Upper lobe of left lung (tissue), 6 donors: ENCODE measurements around the gene GPR12. TPM values are rescaled to one million over a fixed set of nuclear protein-coding genes. Genes with fewer than 3 reads are reported as not detected.

Experiments
- ATAC-seq, 2 donors: fragments of 200-7000 bp; cut with Tn5 transposase; one replicate each; pipeline ENCODE4 v1.9.1; 2022; ENCODE audit warnings: mild to moderate bottlenecking in 2 of 2, moderate library complexity in 2 of 2; ENCODE audit not compliant: low FRiP score in 2 of 2
- DNase-seq, 2 donors: peaks; one replicate each; pipeline ENCODE4 v3.0.0-alpha.2; 2019 to 2020
- H3K27ac ChIP-seq, 4 donors: fragments of 200-600 bp; sonication (generic); one replicate each; pipeline ENCODE4 v1.5.1; 2016 to 2019
- H3K27me3 ChIP-seq, 4 donors: fragments of 200-600 bp; sonication (generic); one replicate each; pipeline ENCODE4 v1.5.1; 2017 to 2019
- H3K36me3 ChIP-seq, 4 donors: fragments of 200-600 bp; sonication (generic); one replicate each; pipeline ENCODE4 v1.5.1; 2016 to 2019
- H3K4me1 ChIP-seq, 4 donors: fragments of 200-600 bp; sonication (generic); one replicate each; pipeline ENCODE4 v1.5.1; 2018 to 2019
- H3K4me3 ChIP-seq, 4 donors: fragments of 200-600 bp; sonication (generic); one replicate each; pipeline ENCODE4 v1.5.1; 2017 to 2019; ENCODE audit warnings: mild to moderate bottlenecking in 2 of 4, moderate library complexity in 1 of 4
- H3K9me3 ChIP-seq, 4 donors: fragments of 200-600 bp; sonication (generic); one replicate each; pipeline ENCODE4 v1.5.1; 2018 to 2019
- CTCF ChIP-seq, 6 experiments: fragments of 450-650 bp in 4 of 6; fragments of 200-600 bp in 2 of 6; sonication (generic) in 2 of 6; IDR thresholded peaks; one replicate each; pipeline ENCODE4 v1.5.1; 2016 to 2019; ENCODE audit warnings: antibody characterized with exemption in 6 of 6
- EP300 ChIP-seq, 4 donors: sonication (generic); formaldehyde crosslinking; IDR thresholded peaks; one replicate each; pipeline ENCODE4 v1.5.1; 2017; ENCODE audit warnings: antibody characterized with exemption in 4 of 4, control low read depth in 2 of 4
- POLR2A ChIP-seq, 4 donors: fragments of 450-650 bp; IDR thresholded peaks; one replicate each; pipeline ENCODE4 v1.5.1; 2016 to 2017; ENCODE audit warnings: antibody characterized with exemption in 4 of 4, mild to moderate bottlenecking in 2 of 4
- POLR2AphosphoS5 ChIP-seq, 2 donors: sonication (generic); formaldehyde crosslinking; IDR thresholded peaks; one replicate each; pipeline ENCODE4 v1.5.1; 2017; ENCODE audit warnings: antibody characterized with exemption in 2 of 2
- WGBS, 2 donors: methylation state at CpG; one replicate each; pipeline ENCODE4 v1.1.5; 2017 to 2018; 5-methylcytosine and 5-hydroxymethylcytosine counted together
- total RNA-seq, 6 donors: library from RNA; depleted of rRNA in 4 of 6; stranded (reverse); fragments of >200 nt in 4 of 6; gene quantifications; one replicate each; pipeline versions ENCODE4 v1.1.0 to v1.2.1, GENCODE V29; 2016 to 2021
- donor health status: DM: no; HTN: no; CAD: no; lungs with moderate emphysema.
- donor health status: DM: no; HTN: yes; CAD: no; lungs with severe emphysema.

Gene GPR12
- total RNA-seq, 6 donors from 2014 or later, result not detected

GRCh38 chr13:26752671-26753070 lies 7.9 kb downstream of the GPR12 start:
- no peak for ATAC-seq
- no peaks in the 10 kb centered on the region for H3K9me3 ChIP-seq
- no peaks in the 10 kb centered on the region for H3K27me3 ChIP-seq
- WGBS, 2 donors, result 69 to 72% methylated on average over 2 of the region's 2 CpGs
- no peak for DNase-seq
- no peak overlapping the region for H3K4me3 ChIP-seq
- no peak overlapping the region for H3K27ac ChIP-seq
- TF ChIP-seq CTCF (IDR thresholded peaks at IDR 0.05) (no peak), EP300 (IDR thresholded peaks at IDR 0.05) (no peak), POLR2AphosphoS5 (IDR thresholded peaks at IDR 0.05) (no peak), POLR2A (IDR thresholded peaks at IDR 0.05) (no peak)
- H3K36me3 ChIP-seq, result no peaks in the 10 kb centered on the region
- H3K4me1 ChIP-seq, result no peaks in the 10 kb centered on the region

GRCh38 chr13:26749905-26750304 lies 10.7 kb downstream of the GPR12 start:
- WGBS, 2 donors, result 91 to 92% methylated on average over 3 of the region's 3 CpGs
- no peak overlapping the region for H3K4me3 ChIP-seq
- ATAC-seq (no peak), DNase-seq (no peak)
- TF ChIP-seq POLR2A (IDR thresholded peaks at IDR 0.05) (no peak), EP300 (IDR thresholded peaks at IDR 0.05) (no peak), POLR2AphosphoS5 (IDR thresholded peaks at IDR 0.05) (no peak), CTCF (IDR thresholded peaks at IDR 0.05) (no peak)
- H3K9me3 ChIP-seq, result no peaks in the 10 kb centered on the region
- H3K27ac ChIP-seq, result no peak overlapping the region
- no peaks in the 10 kb centered on the region for H3K27me3 ChIP-seq
- no peaks in the 10 kb centered on the region for H3K4me1 ChIP-seq
- no peaks in the 10 kb centered on the region for H3K36me3 ChIP-seq

GRCh38 chr13:26749285-26749684 lies 11.3 kb downstream of the GPR12 start:
- H3K27ac ChIP-seq, result no peak overlapping the region
- H3K9me3 ChIP-seq, result no peaks in the 10 kb centered on the region
- 32 to 47% methylated on average over 8 of the region's 8 CpGs for WGBS, 2 donors
- H3K4me1 ChIP-seq, result no peaks in the 10 kb centered on the region
- no peak overlapping the region for H3K4me3 ChIP-seq
- no peaks in the 10 kb centered on the region for H3K36me3 ChIP-seq
- DNase-seq, result no peak
- TF ChIP-seq EP300 (IDR thresholded peaks at IDR 0.05) (no peak), POLR2A (IDR thresholded peaks at IDR 0.05) (no peak), CTCF (IDR thresholded peaks at IDR 0.05) (no peak), POLR2AphosphoS5 (IDR thresholded peaks at IDR 0.05) (no peak)
- H3K27me3 ChIP-seq, result no peaks in the 10 kb centered on the region
- ATAC-seq, result no peak

GRCh38 chr13:26747706-26748105 lies 12.9 kb downstream of the GPR12 start:
- Histone ChIP-seq H3K4me1 (no peaks in the 10 kb centered on the region), H3K9me3 (no peaks in the 10 kb centered on the region), H3K36me3 (no peaks in the 10 kb centered on the region), H3K27ac (no peak overlapping the region), H3K27me3 (peaks cover 0 to 4% (median under 1%) of the 10 kb centered on the region in 4 donors), H3K4me3 (no peak overlapping the region)
- WGBS, 2 donors, result 69 to 77% methylated on average over 2 of the region's 2 CpGs
- TF ChIP-seq POLR2A (IDR thresholded peaks at IDR 0.05) (no peak), EP300 (IDR thresholded peaks at IDR 0.05) (no peak), POLR2AphosphoS5 (IDR thresholded peaks at IDR 0.05) (no peak), CTCF (IDR thresholded peaks at IDR 0.05) (no peak)
- ATAC-seq, result no peak
- DNase-seq, result no peak

- no peak for ATAC-seq
- no peak overlapping the region for H3K4me3 ChIP-seq
- H3K27me3 ChIP-seq, result peaks cover 0 to 9% (median 2%) of the 10 kb centered on the region in 4 donors
- no peak overlapping the region for H3K27ac ChIP-seq
- no peak for DNase-seq
- H3K36me3 ChIP-seq, result no peaks in the 10 kb centered on the region
- no peaks in the 10 kb centered on the region for H3K4me1 ChIP-seq
- TF ChIP-seq POLR2AphosphoS5 (IDR thresholded peaks at IDR 0.05) (no peak), CTCF (IDR thresholded peaks at IDR 0.05) (no peak), POLR2A (IDR thresholded peaks at IDR 0.05) (no peak), EP300 (IDR thresholded peaks at IDR 0.05) (no peak)
- 40 to 58% methylated on average over 7 of the region's 7 CpGs for WGBS, 2 donors
- no peaks in the 10 kb centered on the region for H3K9me3 ChIP-seq
These were observed 16.6 kb downstream of the GPR12 start for GRCh38 chr13:26743971-26744370.
